ENCODE data around the gene SLMAP.

- TF ChIP-seq CTCF (IDR thresholded peaks at IDR 0.05; ENCODE audit: insufficient read depth, low read depth, low read length), result no peak
- no peak for TF ChIP-seq EZH2 (IDR thresholded peaks at IDR 0.05; ENCODE audit: insufficient read depth, low read length)
Measured at GRCh38 chr3:57797701-57798487, 41.8 kb downstream of the SLMAP start.
